NB4 (cell line): Measurements from ENCODE around the gene MLXIP.

Experiments
- MAX ChIP-seq: IDR thresholded peaks from 2 replicates; pipeline ENCODE4 v1.6.1; 2011; ENCODE audit warnings: low read depth, low read length
- TF ChIP-seq, protein P1 (sequence below): IDR thresholded peaks from one replicate; pipeline ENCODE4 v1.5.1; 2012; ENCODE audit warnings: low read depth, low read length

- TF ChIP-seq, protein P1, sequence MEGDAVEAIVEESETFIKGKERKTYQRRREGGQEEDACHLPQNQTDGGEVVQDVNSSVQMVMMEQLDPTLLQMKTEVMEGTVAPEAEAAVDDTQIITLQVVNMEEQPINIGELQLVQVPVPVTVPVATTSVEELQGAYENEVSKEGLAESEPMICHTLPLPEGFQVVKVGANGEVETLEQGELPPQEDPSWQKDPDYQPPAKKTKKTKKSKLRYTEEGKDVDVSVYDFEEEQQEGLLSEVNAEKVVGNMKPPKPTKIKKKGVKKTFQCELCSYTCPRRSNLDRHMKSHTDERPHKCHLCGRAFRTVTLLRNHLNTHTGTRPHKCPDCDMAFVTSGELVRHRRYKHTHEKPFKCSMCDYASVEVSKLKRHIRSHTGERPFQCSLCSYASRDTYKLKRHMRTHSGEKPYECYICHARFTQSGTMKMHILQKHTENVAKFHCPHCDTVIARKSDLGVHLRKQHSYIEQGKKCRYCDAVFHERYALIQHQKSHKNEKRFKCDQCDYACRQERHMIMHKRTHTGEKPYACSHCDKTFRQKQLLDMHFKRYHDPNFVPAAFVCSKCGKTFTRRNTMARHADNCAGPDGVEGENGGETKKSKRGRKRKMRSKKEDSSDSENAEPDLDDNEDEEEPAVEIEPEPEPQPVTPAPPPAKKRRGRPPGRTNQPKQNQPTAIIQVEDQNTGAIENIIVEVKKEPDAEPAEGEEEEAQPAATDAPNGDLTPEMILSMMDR, result no peak
- no peak for TF ChIP-seq MAX
Measured at GRCh38 chr12:122174155-122174845, 95.7 kb downstream of the MLXIP start, which contains the start of gene IL31.
